HG03575 (cell line): Measurements from ENCODE around the gene SH3BP4.

ENCODE experiments used
- ATAC-seq: cut with Tn5 transposase; IDR thresholded peaks from one replicate; pipeline ENCODE4 v1.9.1; 2021; ENCODE audit not compliant: unreplicated experiment, insufficient number of reproducible peaks, low FRiP score; ENCODE audit errors: extremely low read depth

Gene SH3BP4

GRCh38 chr2:235061656-235062055 lies 109.8 kb downstream of the SH3BP4 start:
- no peak for ATAC-seq

DNA sequence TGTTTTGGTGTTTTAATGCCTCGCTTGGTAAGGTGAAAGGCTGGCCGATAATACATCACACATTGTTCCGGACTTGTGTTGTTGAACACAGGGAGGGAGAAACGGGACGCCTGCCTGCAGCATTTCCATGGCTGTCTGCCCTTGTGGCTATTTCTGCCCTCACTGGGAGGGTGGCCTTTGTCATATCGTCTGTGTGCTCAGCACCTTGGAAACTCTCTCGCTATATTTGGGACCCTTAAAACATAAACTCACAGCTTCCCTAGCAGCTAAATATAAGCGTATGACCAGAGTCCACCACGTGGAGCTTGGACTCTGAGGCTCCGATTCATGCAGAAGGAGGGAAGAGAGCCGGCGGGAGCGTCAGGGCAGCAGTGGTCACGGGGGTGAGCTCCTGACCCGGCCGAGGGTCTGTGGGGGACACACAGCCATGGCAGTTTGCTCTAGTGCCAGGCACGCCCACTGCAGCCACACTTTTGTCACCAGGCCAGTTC lies 111.7 kb downstream of the SH3BP4 start:
- ATAC-seq: no peak

GRCh38 chr2:235064976-235065375 lies 113.2 kb downstream of the SH3BP4 start:
- ATAC-seq: no peak

- no peak for ATAC-seq
These were observed 114.7 kb downstream of the SH3BP4 start for GRCh38 chr2:235066490-235066889.

DNA sequence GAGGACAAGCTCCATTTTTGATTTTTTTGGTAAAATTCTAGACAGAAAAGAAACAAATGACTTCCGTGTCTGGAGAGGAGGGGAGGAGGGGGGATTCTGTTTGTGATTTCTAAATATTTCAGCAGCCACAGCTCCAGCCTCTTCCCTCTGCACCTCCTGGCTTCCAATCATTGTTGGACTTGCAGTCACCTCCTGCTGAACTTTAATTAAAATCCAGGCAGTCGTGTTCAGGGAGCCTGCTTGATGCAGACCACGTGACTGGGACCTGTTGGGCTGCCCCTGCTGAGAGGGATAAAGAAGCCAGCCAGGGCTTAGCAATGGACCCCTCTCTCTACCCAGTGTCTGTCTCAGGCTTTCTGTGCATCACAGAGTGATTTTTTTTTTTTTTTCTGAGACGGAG lies 115.1 kb downstream of the SH3BP4 start:
- no peak for ATAC-seq

DNA sequence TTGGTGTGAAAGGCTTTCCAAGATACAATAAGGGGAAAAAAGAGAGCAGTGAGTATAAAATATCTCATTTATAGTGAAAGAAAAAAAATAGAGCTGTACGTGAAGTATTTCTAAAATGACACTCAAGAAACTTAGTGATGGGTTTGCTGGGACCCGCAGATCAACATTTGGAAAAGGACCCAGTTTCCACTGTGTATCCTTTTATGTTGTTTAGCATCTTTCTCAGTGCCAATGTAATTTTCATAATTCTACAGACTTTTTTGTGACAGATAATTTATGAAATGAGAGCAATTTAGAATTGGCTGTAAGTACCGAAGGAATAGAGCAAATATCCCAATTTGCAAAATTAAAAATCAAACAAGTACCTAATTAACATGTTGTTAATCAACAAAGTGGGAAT lies 116.9 kb downstream of the SH3BP4 start:
- no peak for ATAC-seq

DNA sequence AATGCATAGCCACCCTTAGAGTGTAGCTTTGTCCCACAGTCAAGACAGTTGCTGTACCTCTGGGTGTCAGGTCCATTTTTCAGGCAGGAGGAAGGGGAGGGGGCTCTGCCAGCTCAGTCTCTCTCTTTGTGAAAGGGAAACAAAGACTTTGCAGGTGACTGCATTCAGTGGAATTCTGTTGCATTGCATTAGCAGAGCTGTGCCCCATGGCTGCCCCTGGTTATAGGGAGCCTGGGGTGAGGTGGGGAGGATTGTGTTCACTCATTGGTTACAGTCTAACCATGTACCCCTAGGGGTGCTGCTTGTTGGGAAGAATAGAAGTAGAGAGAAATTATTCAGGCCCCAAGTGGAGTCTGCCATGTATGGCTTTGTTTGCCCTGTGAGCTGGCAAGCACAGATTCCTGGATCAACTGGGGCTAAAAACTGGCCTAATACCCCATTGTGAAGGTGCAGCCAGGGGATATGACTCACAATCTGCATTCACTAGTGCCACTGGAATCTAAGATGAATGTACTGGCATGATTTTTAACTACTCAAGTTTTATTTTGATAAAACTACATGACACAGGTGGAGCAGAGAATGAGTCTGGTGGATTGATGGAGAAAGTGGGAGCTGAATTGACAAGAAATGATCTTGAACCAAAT lies 118.4 kb downstream of the SH3BP4 start:
- ATAC-seq: no peak

- ATAC-seq: no peak
These were observed 122.1 kb downstream of the SH3BP4 start for GRCh38 chr2:235073868-235074413.

DNA sequence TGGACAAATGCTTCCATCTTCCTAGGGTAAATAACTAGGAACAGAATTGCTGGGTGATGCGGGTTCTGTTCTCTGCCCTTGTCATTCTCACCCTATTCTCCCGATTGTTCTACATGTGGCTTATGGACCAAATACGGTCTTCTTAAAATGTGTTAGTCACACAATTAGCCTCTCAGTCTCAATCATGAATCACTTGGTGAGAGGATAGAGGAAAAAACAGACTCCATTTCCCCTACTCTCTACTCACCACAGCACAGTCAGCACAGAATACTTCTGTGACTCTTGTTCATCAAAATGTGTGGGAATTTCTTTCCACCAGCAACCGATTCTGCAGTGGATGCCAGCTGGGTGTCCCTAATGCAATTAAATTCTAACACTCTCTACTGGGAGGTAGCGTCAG lies 125.2 kb downstream of the SH3BP4 start:
- ATAC-seq: no peak

DNA sequence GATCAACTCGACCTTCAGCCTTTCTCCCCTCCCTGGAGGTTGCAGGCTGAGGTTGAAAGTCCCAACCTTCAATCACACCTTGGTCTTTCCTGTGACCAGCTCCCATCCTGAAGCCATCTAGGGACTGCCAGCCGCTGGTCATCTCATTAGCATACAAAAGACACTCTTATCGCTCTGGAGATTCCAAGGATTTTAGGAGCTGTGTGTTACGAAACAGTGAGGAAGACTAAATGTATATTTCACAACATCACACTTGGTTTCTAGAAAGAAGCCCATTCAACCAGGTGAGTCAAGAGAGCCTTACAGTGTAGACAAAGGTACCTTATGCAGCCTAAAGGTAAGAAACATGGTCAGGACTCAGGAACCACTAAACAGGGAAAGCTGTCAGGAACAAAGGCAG lies 126.4 kb downstream of the SH3BP4 start:
- no peak for ATAC-seq

DNA sequence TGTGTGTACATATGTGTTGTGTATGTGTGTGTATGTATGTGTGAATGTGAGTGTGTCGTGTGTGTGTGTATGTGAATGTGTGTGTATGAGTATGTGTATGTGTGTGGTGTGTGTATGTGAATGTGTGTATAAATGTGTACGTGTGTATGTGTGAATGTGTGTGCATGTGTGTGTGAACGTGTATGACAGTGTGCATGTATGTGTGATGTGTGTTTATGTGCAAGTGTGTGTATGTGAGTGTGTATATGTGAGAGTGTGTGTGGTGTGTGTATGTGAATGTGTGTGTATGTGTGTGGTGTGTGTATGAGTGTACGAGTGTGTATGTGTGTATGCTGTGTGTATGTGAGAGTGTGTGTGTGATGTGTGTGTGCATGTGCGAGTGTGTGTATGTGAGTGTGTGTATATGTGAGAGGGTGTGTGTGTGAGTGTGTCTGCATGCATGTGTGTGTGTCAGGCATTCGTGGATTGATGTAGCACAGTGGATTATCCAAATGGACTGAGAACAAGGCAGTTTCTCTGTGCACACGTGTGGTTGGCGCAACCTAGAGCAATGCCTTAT lies 127.2 kb downstream of the SH3BP4 start:
- no peak for ATAC-seq

DNA sequence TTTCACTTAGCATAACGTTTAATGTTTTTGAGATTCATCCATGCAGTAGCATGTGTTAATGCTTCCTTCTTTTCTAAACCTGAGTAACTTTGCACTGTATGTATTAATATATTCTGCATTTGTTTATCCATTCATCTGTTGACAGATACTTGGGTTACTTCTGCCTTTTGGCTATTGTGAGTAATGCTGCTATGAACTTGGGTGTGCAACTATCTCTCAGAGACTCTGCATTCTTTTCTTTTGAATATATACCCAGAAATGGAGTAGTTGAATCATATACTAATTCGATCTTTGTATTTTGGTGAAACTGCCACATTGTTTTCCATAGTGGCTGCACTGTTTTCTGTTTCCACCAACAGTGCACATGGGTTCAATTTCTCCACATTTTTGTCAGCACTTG lies 128.3 kb downstream of the SH3BP4 start:
- ATAC-seq: no peak

DNA sequence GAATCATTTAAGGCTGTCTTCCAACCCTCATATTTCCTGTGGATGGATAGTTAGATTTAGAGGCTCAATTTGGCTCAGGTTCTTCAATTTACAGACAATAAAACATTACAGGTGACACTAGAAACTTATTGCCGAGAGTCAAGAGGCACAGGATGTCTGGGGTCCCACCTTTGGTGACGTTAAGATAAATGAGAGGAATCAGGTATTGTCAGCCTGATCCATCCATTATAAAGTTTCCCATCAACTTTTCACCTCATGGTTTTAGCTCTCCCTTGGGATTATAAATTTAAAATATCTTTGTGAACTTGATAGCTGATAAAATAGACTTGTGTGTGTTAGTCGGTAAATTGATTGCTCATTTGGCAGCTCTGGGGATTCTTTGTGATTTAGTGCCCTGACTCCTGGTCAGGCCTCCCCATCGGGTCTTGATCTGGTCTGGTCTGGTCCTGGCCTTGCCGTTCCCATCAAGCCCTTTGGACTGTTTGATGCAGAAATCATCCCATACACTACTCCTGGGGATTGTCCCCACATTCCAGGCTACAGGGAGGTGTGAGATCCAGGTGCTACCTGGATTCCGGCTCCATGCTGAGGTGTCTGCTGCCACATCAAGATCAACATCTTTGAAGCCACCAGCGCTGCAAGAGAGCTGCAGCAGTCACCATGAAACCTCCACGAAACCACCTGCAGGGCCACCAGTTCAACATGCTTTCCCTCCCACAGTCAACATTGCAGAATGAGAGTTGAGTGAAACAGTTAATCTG lies 130.9 kb downstream of the SH3BP4 start:
- no peak for ATAC-seq

DNA sequence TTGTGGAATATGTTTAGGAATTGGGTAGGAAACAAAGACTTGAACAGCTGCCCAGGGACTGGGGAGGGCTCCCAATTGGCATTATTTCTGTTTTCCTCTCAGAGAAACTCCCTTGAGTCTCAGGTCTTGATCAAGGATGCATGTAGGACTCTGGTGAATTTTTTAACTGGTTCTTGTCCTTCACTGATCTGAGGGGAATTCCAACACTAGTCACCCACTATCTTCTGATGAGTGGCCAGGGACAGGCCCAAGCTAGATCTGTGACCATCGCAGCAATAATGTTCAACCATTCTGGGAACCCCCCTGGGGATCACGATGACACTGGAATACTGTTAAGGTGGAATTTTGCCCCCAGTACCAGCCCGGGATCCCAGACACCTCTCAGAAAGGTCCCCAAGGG lies 132.0 kb downstream of the SH3BP4 start:
- ATAC-seq: no peak

DNA sequence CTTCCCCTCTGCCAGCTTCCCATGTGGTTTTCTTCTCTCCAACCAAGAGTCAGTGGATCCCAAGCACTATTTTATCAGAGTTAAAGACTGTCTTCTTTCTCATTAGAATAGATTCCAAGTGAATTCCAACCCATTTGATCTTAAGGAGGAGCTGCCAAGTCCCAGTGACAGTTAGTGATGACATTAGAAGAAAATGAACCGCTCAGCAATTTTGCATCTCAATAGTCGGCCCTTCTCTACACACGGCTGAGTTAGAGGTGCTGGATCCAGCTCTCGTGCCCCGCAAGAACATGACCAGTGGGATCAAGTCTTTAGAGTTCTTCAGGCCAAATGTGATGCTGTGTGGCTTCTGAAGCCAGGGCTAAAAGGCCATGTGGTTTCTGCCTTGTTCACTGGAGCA lies 132.6 kb downstream of the SH3BP4 start:
- no peak for ATAC-seq

DNA sequence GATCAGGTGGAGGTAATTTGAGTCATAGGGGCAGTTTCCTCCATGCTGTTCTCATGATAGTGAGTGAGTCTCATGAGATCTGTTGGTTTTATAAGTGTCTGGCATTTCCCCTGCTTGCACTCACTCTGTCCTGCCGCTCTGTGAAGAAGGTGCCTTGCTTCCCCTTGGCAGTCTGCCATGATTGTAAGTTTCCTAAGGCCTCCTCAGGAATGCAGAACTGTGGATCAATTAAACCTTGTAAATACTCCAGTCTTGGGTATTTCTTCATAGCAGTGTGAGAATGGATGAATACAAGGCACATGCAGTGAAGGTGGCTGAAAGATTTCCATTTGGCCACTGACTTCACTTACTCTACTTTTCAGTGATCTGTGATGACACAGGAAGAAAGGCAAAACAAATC lies 133.7 kb downstream of the SH3BP4 start:
- ATAC-seq: no peak

DNA sequence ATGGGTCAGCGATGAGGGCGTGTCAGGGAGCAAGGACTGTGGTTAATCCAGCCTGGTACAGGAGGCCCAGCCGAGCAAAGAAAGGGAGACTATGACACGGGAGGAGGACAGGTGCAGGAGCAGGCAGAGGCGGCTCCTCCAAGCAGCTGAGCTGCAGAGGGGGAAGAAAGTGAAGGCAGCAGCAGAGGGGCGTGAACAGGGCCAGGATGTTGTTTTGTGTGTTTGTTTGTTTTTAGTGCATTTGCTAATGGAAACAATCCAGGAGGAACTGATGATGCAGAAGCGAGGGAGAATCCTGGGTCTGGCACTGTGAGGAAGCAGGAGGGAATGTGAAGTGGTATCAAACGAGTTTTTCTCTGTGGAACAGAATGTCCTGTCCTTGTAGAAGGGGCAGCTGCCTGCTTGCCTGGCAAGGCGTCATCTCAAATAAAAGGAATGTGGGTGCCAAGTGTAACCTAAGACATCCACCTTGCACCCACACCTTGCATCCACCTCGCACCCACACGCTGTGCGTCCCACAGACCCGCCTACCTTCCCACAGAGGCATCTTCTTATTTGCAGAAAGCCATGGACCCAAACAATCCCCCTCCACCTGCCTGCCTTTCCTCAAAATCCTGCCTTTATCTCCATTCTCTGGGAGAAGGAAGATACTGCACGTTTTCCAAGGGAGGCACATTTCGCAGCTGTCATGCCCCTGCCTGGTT lies 134.8 kb downstream of the SH3BP4 start:
- no peak for ATAC-seq

DNA sequence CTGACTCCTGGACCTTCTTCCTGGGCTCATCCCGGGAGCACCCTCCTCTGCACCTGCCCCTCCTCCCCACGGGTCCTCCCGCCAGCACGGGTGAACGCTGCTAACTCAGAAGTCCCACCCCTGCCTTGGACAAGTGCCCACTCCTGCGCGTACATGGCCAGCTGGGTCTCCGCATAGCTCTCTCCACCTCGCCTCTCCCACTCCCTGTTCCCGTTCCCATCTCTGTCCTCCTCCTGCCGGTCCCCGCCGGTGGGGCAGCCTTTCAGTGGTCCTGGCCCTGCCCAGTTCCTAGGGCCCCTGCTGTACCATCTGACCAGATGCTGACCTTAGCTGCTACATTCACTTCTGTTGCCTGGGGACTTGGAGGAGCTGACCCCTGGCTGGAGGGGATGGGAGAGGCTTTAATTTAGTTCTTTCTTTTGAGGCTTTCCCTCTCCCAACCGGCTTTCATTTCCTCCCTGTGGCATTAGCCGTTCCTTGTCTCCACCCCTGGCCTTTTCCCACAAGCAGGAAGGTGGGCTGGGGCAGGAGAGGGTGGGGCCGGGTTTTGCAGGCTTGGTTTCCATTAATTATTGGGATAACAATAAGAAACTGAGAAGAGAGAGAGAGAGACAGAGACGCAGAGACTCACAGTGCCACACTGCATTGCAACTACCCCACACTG lies 136.1 kb downstream of the SH3BP4 start:
- ATAC-seq: no peak

GRCh38 chr2:235088496-235088921 lies 136.7 kb downstream of the SH3BP4 start:
- no peak for ATAC-seq
